ENCODE data around the gene YPEL2. TPM values are rescaled to one million over a fixed set of nuclear protein-coding genes. Genes with fewer than 3 reads are reported as not detected.

Gene YPEL2
- polyA plus RNA-seq, 1 donor (not counting 4 experiments of a cell fraction or from before 2014, with no cell fraction given) = 4.6 TPM

GRCh38 chr17:59332749-59333377 lies 1.4 kb downstream of the YPEL2 start:
- peak overlapping the region; percentile 72 for H2AFZ ChIP-seq (ENCODE audit: control insufficient read depth, low read length)
- peak overlapping the region; percentile 66 for H3K9ac ChIP-seq (ENCODE audit: control insufficient read depth, extremely low read depth, insufficient read depth, low read length)
- FAIRE-seq (no peak), DNase-seq (ENCODE audit: low read depth, low spot score) (no peak)
- peak overlapping the region; percentile 67 to 88 (median 68) for H3K4me3 ChIP-seq (ENCODE audit: control insufficient read depth in 2 of 3, extremely low read depth in 1 of 3, insufficient read depth in 2 of 3, low read depth in 1 of 3, low read length in 3 of 3)
- H3K9me3 ChIP-seq (ENCODE audit: control insufficient read depth, low read depth, low read length) = no peaks in the 10 kb centered on the region
- no peaks in the 10 kb centered on the region for H3K9me1 ChIP-seq (ENCODE audit: control insufficient read depth, extremely low read depth, insufficient read depth, low read length)
- no peaks in the 10 kb centered on the region for H3K79me2 ChIP-seq (ENCODE audit: control insufficient read depth, insufficient read depth, low read length)
- H3K4me1 ChIP-seq (ENCODE audit: control insufficient read depth, extremely low read depth, insufficient read depth, low read length) = peaks cover 9% of the 10 kb centered on the region
- dilution Hi-C loops (cut with MboI; ENCODE audit: extremely low pct_ligation_motif_present, low sequenced_read_pairs) = loop anchor here (25.0 kb wide), 1 partner anchor 104 kb away; no protein-coding TSS in a partner anchor
- H3K27ac ChIP-seq (ENCODE audit: control insufficient read depth, insufficient read depth, low read length) = no peak overlapping the region
- H4K20me1 ChIP-seq (ENCODE audit: control insufficient read depth, extremely low read depth, insufficient read depth, low read length) = no peaks in the 10 kb centered on the region
- H3K27me3 ChIP-seq (ENCODE audit: control insufficient read depth, extremely low read depth, insufficient read depth, low read length) = peaks cover 19% of the 10 kb centered on the region
- H3K4me2 ChIP-seq (ENCODE audit: control insufficient read depth, extremely low read depth, insufficient read depth, low read depth, low read length) = peak overlapping the region; percentile 85
- H3K36me3 ChIP-seq (ENCODE audit: control insufficient read depth in 2 of 2, extremely low read depth in 1 of 2, insufficient read depth in 2 of 2, low read length in 2 of 2) = no peaks in the 10 kb centered on the region
- TF ChIP-seq EZH2 (IDR thresholded peaks at IDR 0.05; ENCODE audit: low read length) (peak; percentile 7), CTCF (optimal IDR thresholded peaks at IDR 0.05 in 1 of 3, IDR thresholded peaks at IDR 0.05 in 1 of 3, conservative IDR thresholded peaks at IDR 0.05 in 1 of 3; ENCODE audit: extremely low read depth in 1 of 3, insufficient read depth in 2 of 3, low read length in 3 of 3) (no peak)

- FAIRE-seq (no peak), DNase-seq (ENCODE audit: low read depth, low spot score) (no peak)
- H3K36me3 ChIP-seq (ENCODE audit: control insufficient read depth in 2 of 2, extremely low read depth in 1 of 2, insufficient read depth in 2 of 2, low read length in 2 of 2) = no peaks in the 10 kb centered on the region
- H2AFZ ChIP-seq (ENCODE audit: control insufficient read depth, low read length) = no peak overlapping the region
- TF ChIP-seq CTCF (optimal IDR thresholded peaks at IDR 0.05 in 1 of 3, IDR thresholded peaks at IDR 0.05 in 1 of 3, conservative IDR thresholded peaks at IDR 0.05 in 1 of 3; ENCODE audit: extremely low read depth in 1 of 3, insufficient read depth in 2 of 3, low read length in 3 of 3) (no peak), EZH2 (IDR thresholded peaks at IDR 0.05; ENCODE audit: low read length) (no peak)
- no peaks in the 10 kb centered on the region for H3K79me2 ChIP-seq (ENCODE audit: control insufficient read depth, insufficient read depth, low read length)
- H3K4me3 ChIP-seq (ENCODE audit: control insufficient read depth in 2 of 3, extremely low read depth in 1 of 3, insufficient read depth in 2 of 3, low read depth in 1 of 3, low read length in 3 of 3) = no peak overlapping the region
- H3K4me1 ChIP-seq (ENCODE audit: control insufficient read depth, extremely low read depth, insufficient read depth, low read length) = peaks cover 9% of the 10 kb centered on the region
- H4K20me1 ChIP-seq (ENCODE audit: control insufficient read depth, extremely low read depth, insufficient read depth, low read length) = no peaks in the 10 kb centered on the region
- no peak overlapping the region for H3K27ac ChIP-seq (ENCODE audit: control insufficient read depth, insufficient read depth, low read length)
- H3K9me3 ChIP-seq (ENCODE audit: control insufficient read depth, low read depth, low read length) = no peaks in the 10 kb centered on the region
- H3K4me2 ChIP-seq (ENCODE audit: control insufficient read depth, extremely low read depth, insufficient read depth, low read depth, low read length) = no peak overlapping the region
- dilution Hi-C loops (cut with MboI; ENCODE audit: extremely low pct_ligation_motif_present, low sequenced_read_pairs) = loop anchor here (25.0 kb wide), 1 partner anchor 103 kb away; no protein-coding TSS in a partner anchor
- no peaks in the 10 kb centered on the region for H3K9me1 ChIP-seq (ENCODE audit: control insufficient read depth, extremely low read depth, insufficient read depth, low read length)
- H3K9ac ChIP-seq (ENCODE audit: control insufficient read depth, extremely low read depth, insufficient read depth, low read length) = no peak overlapping the region
- peaks cover 19% of the 10 kb centered on the region for H3K27me3 ChIP-seq (ENCODE audit: control insufficient read depth, extremely low read depth, insufficient read depth, low read length)
Measured at GRCh38 chr17:59333836-59334235, 2.4 kb downstream of the YPEL2 start.

All from keratinocyte (primary cell).